GM10266 (cell line): ENCODE measurements around the gene NRXN3.

Source experiments
- DNase-seq: peaks from one replicate; pipeline ENCODE4 v3.0.0; 2012; ENCODE audit errors: extremely low spot score
- CTCF ChIP-seq: IDR thresholded peaks from 2 replicates; pipeline ENCODE4 v1.5.1; 2012; ENCODE audit warnings: mild to moderate bottlenecking, low read depth; ENCODE audit not compliant: control insufficient read depth, insufficient read depth; ENCODE audit errors: missing control alignments

Gene NRXN3

DNA sequence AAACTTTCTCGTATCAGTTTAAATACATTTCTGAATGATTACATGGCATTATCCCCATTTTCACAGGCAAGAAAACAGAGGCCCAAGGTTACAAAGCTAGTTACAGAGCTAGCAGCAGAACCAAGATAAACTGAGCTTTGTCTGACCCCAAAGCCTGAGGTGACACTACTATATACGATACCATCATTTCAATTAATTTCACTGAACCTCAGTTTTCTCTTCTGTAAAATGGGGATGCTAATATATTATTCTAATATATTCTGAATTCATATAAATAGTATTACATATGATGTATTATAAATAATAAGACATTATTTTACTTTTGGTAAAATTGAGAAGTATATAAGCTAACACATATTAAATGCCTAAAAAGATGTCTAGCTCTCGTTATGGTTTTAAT, 143.3 kb downstream of the NRXN3 start:
- TF ChIP-seq CTCF = no peak

GRCh38 chr14:78314484-78314883, 144.3 kb downstream of the NRXN3 start:
- no peak for DNase-seq
- no peak for TF ChIP-seq CTCF

More for the DNA sequence above, 143.3 kb downstream of the NRXN3 start:
- no peak for DNase-seq

GRCh38 chr14:78316052-78316451, 145.9 kb downstream of the NRXN3 start:
- no peak for DNase-seq
- no peak for TF ChIP-seq CTCF

GRCh38 chr14:78316786-78317185, 146.6 kb downstream of the NRXN3 start:
- no peak for DNase-seq
- no peak for TF ChIP-seq CTCF

- no peak for DNase-seq
- TF ChIP-seq CTCF = no peak
Measured at GRCh38 chr14:78319406-78319805, 149.2 kb downstream of the NRXN3 start.

DNA sequence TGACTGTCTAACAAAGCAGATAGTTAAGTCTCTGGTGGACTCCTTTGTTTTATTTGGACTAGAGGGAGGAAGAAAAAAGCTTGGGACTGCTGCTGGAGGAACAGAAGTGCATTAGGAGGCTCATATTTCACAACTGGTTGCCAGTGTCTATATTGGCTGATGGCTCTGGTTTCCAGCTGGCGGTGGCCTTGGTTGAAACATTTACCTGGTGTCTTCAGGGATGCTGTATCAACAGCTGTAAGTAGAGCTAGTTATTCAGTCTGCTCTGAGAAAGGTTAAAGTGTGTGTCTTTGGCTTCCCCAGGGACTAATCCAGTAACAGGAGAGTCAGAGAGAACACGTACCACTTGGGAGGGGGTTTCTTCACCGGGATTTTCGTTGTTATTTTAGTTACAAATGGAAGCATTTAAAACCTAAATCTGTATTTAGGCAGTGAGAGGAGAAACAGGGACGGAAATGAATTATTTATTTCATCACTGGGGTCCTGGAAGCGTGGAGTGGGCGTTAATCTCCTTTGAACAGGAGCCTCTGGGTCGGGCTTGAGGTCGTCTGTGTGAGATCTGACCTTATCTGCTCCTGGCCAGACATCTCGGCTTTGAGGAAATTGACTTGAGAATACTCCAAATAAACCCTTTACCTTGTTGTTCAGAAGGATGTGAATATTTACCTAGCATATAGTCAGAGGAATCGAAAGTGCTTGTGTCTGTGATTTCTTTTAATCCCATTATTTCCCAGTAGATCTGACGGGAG, 149.9 kb downstream of the NRXN3 start:
- no peak for TF ChIP-seq CTCF
- DNase-seq = no peak

- no peak for DNase-seq
- no peak for TF ChIP-seq CTCF
Measured at GRCh38 chr14:78324353-78324752, 154.2 kb downstream of the NRXN3 start.
